Bronchial epithelial cell (primary cell): ENCODE measurements around the gene MYH15. TPM values are rescaled to one million over a fixed set of nuclear protein-coding genes. Genes with fewer than 3 reads are reported as not detected.

Source experiments
- DNase-seq: peaks from one replicate; pipeline ENCODE4 v3.0.0-alpha.2; 2010; ENCODE audit warnings: low read depth
- FAIRE-seq: peaks from 2 replicates; lab custom pipeline; 2011; peaks lifted over from hg19 to GRCh38; lab: Jason Lieb, UNC
- H3K27me3 ChIP-seq: 2 replicates; pipeline ENCODE4 v1.5.1; 2011; ENCODE audit warnings: low read length; ENCODE audit not compliant: control insufficient read depth, insufficient read depth
- H3K36me3 ChIP-seq: 2 replicates; pipeline ENCODE4 v1.5.1; 2011; ENCODE audit warnings: low read length; ENCODE audit not compliant: control insufficient read depth, insufficient read depth
- H3K4me3 ChIP-seq: 2 replicates; pipeline ENCODE4 v1.5.1; 2011; ENCODE audit warnings: mild to moderate bottlenecking, low read depth, low read length, control low read depth
- CTCF ChIP-seq: IDR thresholded peaks from 2 replicates; pipeline ENCODE4 v1.5.1; 2011; ENCODE audit warnings: mild to moderate bottlenecking, moderate library complexity, low read length, control low read depth, inconsistent platforms; ENCODE audit not compliant: insufficient read depth, severe bottlenecking
- total RNA-seq: library from RNA; depleted of rRNA; stranded (reverse); fragments of >200 nt; gene quantifications from 2 replicates; pipeline ENCODE4 v1.2.1, GENCODE V29; 2014

MYH15 gene
- total RNA-seq, 1 donor from 2014 or later: under 0.01 TPM

- no peak overlapping the region for H3K4me3 ChIP-seq
- no peak for TF ChIP-seq CTCF
- DNase-seq (no peak), FAIRE-seq (no peak)
- peaks cover 1% of the 10 kb centered on the region for H3K27me3 ChIP-seq
- H3K36me3 ChIP-seq: no peaks in the 10 kb centered on the region
These were observed 659 bp upstream of the MYH15 start for GRCh38 chr3:108511055-108511454.

- no peak for TF ChIP-seq CTCF
- H3K4me3 ChIP-seq: no peak overlapping the region
- no peak for FAIRE-seq
- no peaks in the 10 kb centered on the region for H3K36me3 ChIP-seq
- no peaks in the 10 kb centered on the region for H3K27me3 ChIP-seq
- DNase-seq: no peak
These were observed 525 bp downstream of the MYH15 start for GRCh38 chr3:108509871-108510270.

- DNase-seq (no peak), FAIRE-seq (no peak)
- no peak for TF ChIP-seq CTCF
- H3K4me3 ChIP-seq: no peak overlapping the region
- H3K36me3 ChIP-seq: no peaks in the 10 kb centered on the region
- H3K27me3 ChIP-seq: no peaks in the 10 kb centered on the region
These were observed 1.1 kb downstream of the MYH15 start for GRCh38 chr3:108509263-108509662.

GRCh38 chr3:108507902-108508301 is 2.5 kb downstream of the MYH15 start:
- H3K36me3 ChIP-seq: no peaks in the 10 kb centered on the region
- FAIRE-seq (no peak), DNase-seq (no peak)
- TF ChIP-seq CTCF: no peak
- H3K27me3 ChIP-seq: no peaks in the 10 kb centered on the region
- H3K4me3 ChIP-seq: no peak overlapping the region

- FAIRE-seq: no peak
- no peak overlapping the region for H3K4me3 ChIP-seq
- DNase-seq: no peak
- no peaks in the 10 kb centered on the region for H3K36me3 ChIP-seq
- H3K27me3 ChIP-seq: no peaks in the 10 kb centered on the region
- no peak for TF ChIP-seq CTCF
These were observed 4.6 kb downstream of the MYH15 start for GRCh38 chr3:108505811-108506210.

- Histone ChIP-seq H3K27me3 (no peaks in the 10 kb centered on the region), H3K4me3 (no peak overlapping the region), H3K36me3 (no peaks in the 10 kb centered on the region)
- DNase-seq (no peak), FAIRE-seq (no peak)
- TF ChIP-seq CTCF: no peak
These were observed 6.7 kb downstream of the MYH15 start for GRCh38 chr3:108503722-108504121.
